Keratinocyte (primary cell): ENCODE data around the gene DAPK1. TPM values are rescaled to one million over a fixed set of nuclear protein-coding genes. Genes with fewer than 3 reads are reported as not detected.

Experiments used
- DNase-seq: peaks from one replicate; pipeline ENCODE4 v3.0.0-alpha.2; 2011; ENCODE audit warnings: low read depth, missing footprints, low spot score
- FAIRE-seq: peaks from 2 replicates; lab custom pipeline; 2011; peaks lifted over from hg19 to GRCh38; lab: Jason Lieb, UNC
- H2AFZ ChIP-seq: 2 replicates; pipeline ENCODE4 v1.6.0; 2012; ENCODE audit warnings: low read length, control low read depth, inconsistent platforms; ENCODE audit not compliant: control insufficient read depth
- H3K27ac ChIP-seq: 2 replicates; pipeline ENCODE4 v1.5.1; 2011; ENCODE audit warnings: low read length; ENCODE audit not compliant: control insufficient read depth, insufficient read depth
- H3K27me3 ChIP-seq: 3 replicates; pipeline ENCODE4 v1.6.0; 2011; ENCODE audit warnings: low read length; ENCODE audit not compliant: control insufficient read depth, insufficient read depth; ENCODE audit errors: extremely low read depth
- H3K36me3 ChIP-seq, 2 experiments: 2 replicates in 1 of 2; 3 replicates in 1 of 2; pipeline ENCODE4 v1.5.1; 2011; ENCODE audit warnings: low read length in 2 of 2, mild to moderate bottlenecking in 1 of 2; ENCODE audit not compliant: control insufficient read depth in 2 of 2, insufficient read depth in 2 of 2; ENCODE audit errors: extremely low read depth in 1 of 2
- H3K4me1 ChIP-seq: 3 replicates; pipeline ENCODE4 v1.5.1; 2011; ENCODE audit warnings: low read length; ENCODE audit not compliant: control insufficient read depth, insufficient read depth; ENCODE audit errors: extremely low read depth
- H3K4me2 ChIP-seq: 3 replicates; pipeline ENCODE4 v1.6.0; 2011; ENCODE audit warnings: low read depth, low read length; ENCODE audit not compliant: control insufficient read depth, insufficient read depth; ENCODE audit errors: extremely low read depth
- H3K4me3 ChIP-seq, 3 experiments: fragments of 200-600 bp in 1 of 3; sonication (generic) in 1 of 3; 2 replicates in 2 of 3; 3 replicates in 1 of 3; pipeline ENCODE4 v1.5.1; 2011 to 2016; ENCODE audit warnings: low read length in 3 of 3, mild to moderate bottlenecking in 3 of 3, control low read depth in 2 of 3, inconsistent platforms in 1 of 3, low read depth in 1 of 3, mixed read lengths in 1 of 3, mixed run types in 1 of 3, moderate library complexity in 1 of 3; ENCODE audit not compliant: control insufficient read depth in 2 of 3, insufficient read depth in 2 of 3; ENCODE audit errors: extremely low read depth in 1 of 3
- H3K79me2 ChIP-seq: 2 replicates; pipeline ENCODE4 v1.6.0; 2012; ENCODE audit warnings: low read length; ENCODE audit not compliant: control insufficient read depth, insufficient read depth
- H3K9ac ChIP-seq: 3 replicates; pipeline ENCODE4 v1.6.0; 2011; ENCODE audit warnings: low read length; ENCODE audit not compliant: control insufficient read depth, insufficient read depth; ENCODE audit errors: extremely low read depth
- H3K9me1 ChIP-seq: 3 replicates; pipeline ENCODE4 v1.6.0; 2011; ENCODE audit warnings: low read length; ENCODE audit not compliant: control insufficient read depth, insufficient read depth; ENCODE audit errors: extremely low read depth
- H3K9me3 ChIP-seq: 2 replicates; pipeline ENCODE4 v1.5.1; 2012; ENCODE audit warnings: low read depth, low read length; ENCODE audit not compliant: control insufficient read depth
- H4K20me1 ChIP-seq: 3 replicates; pipeline ENCODE4 v1.6.0; 2011; ENCODE audit warnings: low read length; ENCODE audit not compliant: control insufficient read depth, insufficient read depth; ENCODE audit errors: extremely low read depth
- CTCF ChIP-seq, 3 experiments: IDR thresholded peaks in 1 of 3; conservative IDR thresholded peaks in 1 of 3; optimal IDR thresholded peaks in 1 of 3; 2 replicates in 2 of 3; 3 replicates in 1 of 3; pipeline versions ENCODE3 to v1.5.1; 2011; ENCODE audit warnings: low read length in 3 of 3, mild to moderate bottlenecking in 3 of 3, moderate library complexity in 2 of 3, control low read depth in 1 of 3, inconsistent platforms in 1 of 3; ENCODE audit not compliant: insufficient read depth in 2 of 3; ENCODE audit errors: extremely low read depth in 1 of 3
- EZH2 ChIP-seq: IDR thresholded peaks from one replicate; pipeline ENCODE4 v1.6.1; 2012; ENCODE audit warnings: inconsistent platforms, mild to moderate bottlenecking, low read length, moderate library complexity
- dilution Hi-C: fragments of 300-500 bp; cut with MboI; formaldehyde crosslinking; loops from one replicate; pipeline ENCODE4 v1.7.0; 2020; ENCODE audit warnings: low sequenced_read_pairs; ENCODE audit not compliant: extremely low pct_ligation_motif_present
- polyA plus RNA-seq, 5 experiments: library from polyadenylated mRNA; depleted of rRNA in 3 of 5; stranded (reverse) in 3 of 5; stranded (forward) in 1 of 5; unstranded in 1 of 5; fragments of >200 nt; gene quantifications; 1 replicate in 1 of 5; 2 replicates in 3 of 5; 3 replicates in 1 of 5; pipeline versions ENCODE4 v1.2.1 to v1.2.3, GENCODE V29; 2011 to 2012; ENCODE audit warnings: missing spikeins in 2 of 5, low read depth in 1 of 5, low replicate concordance in 1 of 5

The DAPK1 gene
- polyA plus RNA-seq, 1 donor (not counting 4 experiments of a cell fraction or from before 2014, with no cell fraction given), result 2.8 TPM

- H3K4me1 ChIP-seq, result no peaks in the 10 kb centered on the region
- no peaks in the 10 kb centered on the region for H4K20me1 ChIP-seq
- H2AFZ ChIP-seq, result no peak overlapping the region
- no peaks in the 10 kb centered on the region for H3K27me3 ChIP-seq
- no peak overlapping the region for H3K4me2 ChIP-seq
- H3K9me3 ChIP-seq, result no peaks in the 10 kb centered on the region
- no peak for FAIRE-seq
- H3K36me3 ChIP-seq, result no peaks in the 10 kb centered on the region
- no peak for DNase-seq
- no peak overlapping the region for H3K9ac ChIP-seq
- TF ChIP-seq CTCF (optimal IDR thresholded peaks at IDR 0.05 in 1 of 3, IDR thresholded peaks at IDR 0.05 in 1 of 3, conservative IDR thresholded peaks at IDR 0.05 in 1 of 3; ENCODE audit: extremely low read depth in 1 of 3, insufficient read depth in 2 of 3, low read length in 3 of 3) (no peak), EZH2 (no peak)
- H3K27ac ChIP-seq, result no peak overlapping the region
- H3K9me1 ChIP-seq, result no peaks in the 10 kb centered on the region
- dilution Hi-C loops, result no loop called here
- no peaks in the 10 kb centered on the region for H3K79me2 ChIP-seq
- H3K4me3 ChIP-seq, result no peak overlapping the region
Observed at GRCh38 chr9:87630846-87631245, 133.2 kb downstream of the DAPK1 start.

- no peak overlapping the region for H3K4me3 ChIP-seq
- no peak overlapping the region for H3K4me2 ChIP-seq
- no peaks in the 10 kb centered on the region for H3K9me1 ChIP-seq
- no peaks in the 10 kb centered on the region for H3K79me2 ChIP-seq
- H3K36me3 ChIP-seq, result no peaks in the 10 kb centered on the region
- no peaks in the 10 kb centered on the region for H3K4me1 ChIP-seq
- peaks cover under 1% of the 10 kb centered on the region for H3K27me3 ChIP-seq
- no peaks in the 10 kb centered on the region for H3K9me3 ChIP-seq
- H3K9ac ChIP-seq, result no peak overlapping the region
- no peak for FAIRE-seq
- dilution Hi-C loops, result no loop called here
- TF ChIP-seq CTCF (optimal IDR thresholded peaks at IDR 0.05 in 1 of 3, IDR thresholded peaks at IDR 0.05 in 1 of 3, conservative IDR thresholded peaks at IDR 0.05 in 1 of 3; ENCODE audit: extremely low read depth in 1 of 3, insufficient read depth in 2 of 3, low read length in 3 of 3) (no peak), EZH2 (no peak)
- H4K20me1 ChIP-seq, result no peaks in the 10 kb centered on the region
- DNase-seq, result no peak
- H3K27ac ChIP-seq, result no peak overlapping the region
- H2AFZ ChIP-seq, result no peak overlapping the region
Observed at GRCh38 chr9:87635656-87636501, 138.2 kb downstream of the DAPK1 start.
